IMR-90 (cell line): ENCODE measurements around the gene CAPN10. TPM values are rescaled to one million over a fixed set of nuclear protein-coding genes. Genes with fewer than 3 reads are reported as not detected.

Experiments used
- ATAC-seq: fragments of 200-7000 bp; cut with Tn5 transposase; 2 replicates; pipeline ENCODE4 v1.9.1; 2020; ENCODE audit warnings: low read depth, mild to moderate bottlenecking, moderate library complexity
- BruUV-seq: library from RNA; stranded (reverse); fragments of 400-500 nt; replicated peaks from 2 replicates; lab custom pipeline; 2021; lab: Mats Ljungman, UMichigan
- CTCF ChIA-PET: fragments of 300-600 bp; formaldehyde crosslinking; extraction: SDS; loops from one replicate; lab custom pipeline; 2021; ENCODE audit warnings: antibody characterized with exemption; lab: Yijun Ruan, JAX
- POLR2A ChIA-PET: fragments of 300-600 bp; sonication (Branson Sonifier 250); formaldehyde crosslinking; loops from one replicate; lab custom pipeline; 2022; ENCODE audit warnings: antibody characterized with exemption; ENCODE audit not compliant: unreplicated experiment; lab: Charles Lee
- DNase-seq: peaks from one replicate; pipeline ENCODE4 v3.0.0; 2013
- H2AFZ ChIP-seq: replicated peaks from 2 replicates; pipeline ENCODE3; 2013; ENCODE audit warnings: low read length, mild to moderate bottlenecking; ENCODE audit not compliant: poor library complexity
- H2AK5ac ChIP-seq: 2 replicates; pipeline ENCODE4 v1.6.1; 2013; ENCODE audit warnings: low read depth, low read length, inconsistent platforms
- H2AK9ac ChIP-seq: replicated peaks from 2 replicates; pipeline ENCODE3; 2013; ENCODE audit warnings: mild to moderate bottlenecking, low read depth, low read length, moderate library complexity; ENCODE audit not compliant: poor library complexity
- H2BK120ac ChIP-seq: 2 replicates; pipeline ENCODE4 v1.6.1; 2013; ENCODE audit warnings: low read depth, low read length, inconsistent platforms
- H2BK15ac ChIP-seq: 3 replicates; pipeline ENCODE4 v1.6.1; 2013; ENCODE audit warnings: low read depth, low read length, inconsistent platforms
- H2BK20ac ChIP-seq: 2 replicates; pipeline ENCODE4 v1.6.1; 2013; ENCODE audit warnings: low read depth, mild to moderate bottlenecking, inconsistent platforms, low read length, moderate library complexity
- H2BK5ac ChIP-seq: 2 replicates; pipeline ENCODE4 v1.6.1; 2013; ENCODE audit warnings: mild to moderate bottlenecking, low read depth, low read length, inconsistent platforms; ENCODE audit not compliant: poor library complexity, severe bottlenecking
- H3K14ac ChIP-seq: replicated peaks from 2 replicates; pipeline ENCODE4 v1.6.1; 2013; ENCODE audit warnings: low read depth, low read length, inconsistent platforms
- H3K18ac ChIP-seq: 2 replicates; pipeline ENCODE4 v1.6.1; 2013; ENCODE audit warnings: low read depth, low read length, control low read depth
- H3K23ac ChIP-seq: 2 replicates; pipeline ENCODE4 v1.6.1; 2013; ENCODE audit warnings: low read depth, low read length, inconsistent platforms
- H3K27ac ChIP-seq: 2 replicates; pipeline ENCODE4 v1.5.1; 2013; ENCODE audit warnings: mild to moderate bottlenecking, control low read depth, low read length; ENCODE audit not compliant: insufficient read depth
- H3K27me3 ChIP-seq: 2 replicates; pipeline ENCODE4 v1.6.1; 2013; ENCODE audit warnings: low read length; ENCODE audit not compliant: control insufficient read depth, insufficient read depth
- H3K36me3 ChIP-seq: 2 replicates; pipeline ENCODE4 v1.6.1; 2013; ENCODE audit warnings: low read length, mixed read lengths; ENCODE audit not compliant: control insufficient read depth, insufficient read depth
- H3K4ac ChIP-seq: 2 replicates; pipeline ENCODE4 v1.6.1; 2013; ENCODE audit warnings: low read depth, low read length, inconsistent platforms
- H3K4me1 ChIP-seq: 2 replicates; pipeline ENCODE4 v1.6.1; 2013; ENCODE audit warnings: low read length, mixed read lengths; ENCODE audit not compliant: control insufficient read depth, insufficient read depth
- H3K4me2 ChIP-seq: 2 replicates; pipeline ENCODE4 v1.6.1; 2013; ENCODE audit warnings: low read depth, mild to moderate bottlenecking, control low read depth, low read length, moderate library complexity
- H3K4me3 ChIP-seq: 2 replicates; pipeline ENCODE4 v1.5.1; 2013; ENCODE audit warnings: low read depth, mild to moderate bottlenecking, control low read depth, low read length, moderate library complexity; ENCODE audit not compliant: insufficient read depth
- H3K56ac ChIP-seq: 2 replicates; pipeline ENCODE4 v1.6.1; 2013; ENCODE audit warnings: low read length, inconsistent platforms; ENCODE audit not compliant: insufficient read depth; ENCODE audit errors: extremely low read depth
- H3K79me1 ChIP-seq, 2 experiments: 2 replicates each; pipeline ENCODE4 v1.6.1; 2013; ENCODE audit warnings: low read length in 2 of 2, inconsistent platforms in 1 of 2, low read depth in 1 of 2
- H3K9ac ChIP-seq: 2 replicates; pipeline ENCODE4 v1.6.1; 2013; ENCODE audit warnings: low read depth, low read length, control low read depth
- H3K9me1 ChIP-seq: 2 replicates; pipeline ENCODE4 v1.6.1; 2013; ENCODE audit warnings: low read length, inconsistent platforms; ENCODE audit not compliant: insufficient read depth
- H3K9me3 ChIP-seq: 2 replicates; pipeline ENCODE4 v1.6.1; 2013; ENCODE audit warnings: low read length; ENCODE audit not compliant: control insufficient read depth, insufficient read depth
- H4K20me1 ChIP-seq: 2 replicates; pipeline ENCODE4 v1.6.1; 2013; ENCODE audit warnings: low read length, inconsistent platforms; ENCODE audit not compliant: insufficient read depth
- H4K5ac ChIP-seq: 2 replicates; pipeline ENCODE4 v1.6.1; 2013; ENCODE audit warnings: mild to moderate bottlenecking, low read depth, low read length, control low read depth
- H4K8ac ChIP-seq, 2 experiments: 2 replicates each; pipeline ENCODE4 v1.6.1; 2013; ENCODE audit warnings: low read depth in 2 of 2, low read length in 2 of 2, control low read depth in 1 of 2, inconsistent platforms in 1 of 2
- H4K91ac ChIP-seq: 2 replicates; pipeline ENCODE4 v1.6.1; 2013; ENCODE audit warnings: low read depth, low read length, inconsistent platforms; ENCODE audit not compliant: insufficient read depth
- BHLHE40 ChIP-seq: fragments of 150-350 bp; IDR thresholded peaks from 2 replicates; pipeline ENCODE4 v1.6.1; 2016; ENCODE audit warnings: mild to moderate bottlenecking, low read depth, low read length
- CEBPB ChIP-seq: IDR thresholded peaks from 2 replicates; pipeline ENCODE4 v1.6.1; 2012; ENCODE audit warnings: low read depth, low read length, improper control_type of control experiment
- CHD1 ChIP-seq: IDR thresholded peaks from 2 replicates; pipeline ENCODE4 v1.6.1; 2012; ENCODE audit warnings: low read depth, low read length, improper control_type of control experiment
- ELK1 ChIP-seq: fragments of 150-350 bp; IDR thresholded peaks from 2 replicates; pipeline ENCODE4 v1.6.1; 2016; ENCODE audit warnings: low read depth, mild to moderate bottlenecking, low read length, moderate library complexity, borderline replicate concordance
- FOS ChIP-seq: fragments of 150-350 bp; IDR thresholded peaks from 2 replicates; pipeline ENCODE4 v1.6.1; 2016; ENCODE audit warnings: low read depth, low read length
- MAFK ChIP-seq: IDR thresholded peaks from 2 replicates; pipeline ENCODE4 v1.6.1; 2012; ENCODE audit warnings: low read depth, low read length, improper control_type of control experiment
- MAZ ChIP-seq: IDR thresholded peaks from 2 replicates; pipeline ENCODE4 v1.6.1; 2012; ENCODE audit warnings: low read depth, mild to moderate bottlenecking, low read length, improper control_type of control experiment, moderate library complexity, borderline replicate concordance
- MXI1 ChIP-seq: IDR thresholded peaks from 2 replicates; pipeline ENCODE4 v1.6.1; 2012; ENCODE audit warnings: low read depth, mild to moderate bottlenecking, low read length, moderate library complexity, borderline replicate concordance
- NFE2L2 ChIP-seq: fragments of 150-350 bp; IDR thresholded peaks from 2 replicates; pipeline ENCODE4 v1.6.1; 2016; ENCODE audit warnings: low read depth, mild to moderate bottlenecking, low read length
- POLR2A ChIP-seq: IDR thresholded peaks from 2 replicates; pipeline ENCODE4 v1.6.1; 2012; ENCODE audit warnings: mild to moderate bottlenecking, low read depth, low read length
- RAD21 ChIP-seq: IDR thresholded peaks from 2 replicates; pipeline ENCODE4 v1.6.1; 2012; ENCODE audit warnings: low read length, improper control_type of control experiment
- RCOR1 ChIP-seq: IDR thresholded peaks from 2 replicates; pipeline ENCODE4 v1.6.1; 2012; ENCODE audit warnings: mild to moderate bottlenecking, low read length, improper control_type of control experiment; ENCODE audit not compliant: insufficient replicate concordance
- RFX5 ChIP-seq: IDR thresholded peaks from 2 replicates; pipeline ENCODE4 v1.8.0; 2012; ENCODE audit warnings: low read depth, mild to moderate bottlenecking, low read length, moderate library complexity
- SMC3 ChIP-seq: fragments of 150-350 bp; IDR thresholded peaks from 2 replicates; pipeline ENCODE4 v1.6.1; 2016; ENCODE audit warnings: low read depth, mild to moderate bottlenecking, antibody characterized with exemption, low read length, moderate library complexity
- USF2 ChIP-seq: fragments of 150-350 bp; IDR thresholded peaks from 2 replicates; pipeline ENCODE4 v1.6.1; 2017; ENCODE audit warnings: mild to moderate bottlenecking, antibody characterized with exemption, low read length, low read depth
- WGBS, 2 experiments: methylation state at CpG; one replicate each; pipeline versions ENCODE4 v1.1.5 to v1.1.7; 2013; ENCODE audit warnings: missing lambda C conversion rate in 2 of 2; ENCODE audit not compliant: insufficient read length in 1 of 2; ENCODE audit errors: extremely low coverage in 2 of 2; 5-methylcytosine and 5-hydroxymethylcytosine counted together
- dilution Hi-C: fragments of 300-500 bp; cut with HindIII; formaldehyde crosslinking; loops from one replicate; pipeline ENCODE4 v1.14.3; 2018; ENCODE audit warnings: low sequenced_read_pairs; ENCODE audit not compliant: unreplicated experiment
- in situ Hi-C: fragments of 300-500 bp; cut with MboI; formaldehyde crosslinking; loops from 3 replicates; pipeline ENCODE4 v1.14.3; 2019; ENCODE audit warnings: low sequenced_read_pairs, inconsistent platforms, mixed read lengths
- intact Hi-C: fragments of 100-400 bp; cut with micrococcal nuclease; formaldehyde crosslinking; loops from 2 replicates; pipeline ENCODE4 v1.10.0; 2022
- polyA plus RNA-seq, 3 experiments: library from polyadenylated mRNA; depleted of rRNA; stranded (reverse); fragments of >200 nt; gene quantifications; 2 replicates each; pipeline ENCODE4 v1.2.3, GENCODE V29; 2012; ENCODE audit warnings: low replicate concordance in 1 of 3
- total RNA-seq: library from RNA; depleted of rRNA; stranded (reverse); fragments of >200 nt; gene quantifications from 2 replicates; pipeline ENCODE4 v1.2.3, GENCODE V29; 2012
- TF ChIP-seq, protein P1 (sequence below): conservative IDR thresholded peaks from 2 replicates; pipeline ENCODE4 v1.5.1; 2012; ENCODE audit warnings: mild to moderate bottlenecking, low read depth, low read length, improper control_type of control experiment

The CAPN10 gene
- total and polyA plus RNA-seq, 2 of the 4 experiments (the other 2 are of a cell fraction), result 6.3 to 20.9 TPM

GRCh38 chr2:240642061-240642805 lies 55.7 kb downstream of the CAPN10 start:
- in situ Hi-C loops (no loop called here), dilution Hi-C loops (no loop called here), intact Hi-C loops (no loop called here)
- Histone ChIP-seq H3K18ac (no peak overlapping the region), H2AFZ (no peak overlapping the region), H2BK20ac (no peak overlapping the region), H2BK15ac (no peak overlapping the region), H3K79me1 (no peaks in the 10 kb centered on the region), H3K4ac (no peak overlapping the region), H3K14ac (no peak overlapping the region), H3K4me1 (no peaks in the 10 kb centered on the region), H2AK5ac (no peak overlapping the region), H2BK5ac (no peak overlapping the region), H4K91ac (no peak overlapping the region), H3K4me2 (no peak overlapping the region), H3K23ac (no peak overlapping the region), H3K9me1 (no peaks in the 10 kb centered on the region), H3K27me3 (peaks cover 46% of the 10 kb centered on the region), H2AK9ac (no peak overlapping the region), H4K8ac (no peak overlapping the region), H3K9ac (no peak overlapping the region), H4K20me1 (no peaks in the 10 kb centered on the region), H2BK120ac (no peak overlapping the region), H3K36me3 (no peaks in the 10 kb centered on the region), H3K9me3 (no peaks in the 10 kb centered on the region), H3K27ac (no peak overlapping the region), H4K5ac (no peak overlapping the region), H3K56ac (no peak overlapping the region), H3K4me3 (no peak overlapping the region)
- CTCF ChIA-PET, result no interaction called here
- no peak for ATAC-seq
- TF ChIP-seq MAFK (no peak), RFX5 (no peak), SMC3 (no peak), CEBPB (no peak), MXI1 (no peak), NFE2L2 (no peak), MAZ (no peak), USF2 (no peak), RAD21 (no peak), POLR2A (no peak), FOS (no peak), RCOR1 (no peak), BHLHE40 (no peak), ELK1 (no peak), CHD1 (no peak)
- TF ChIP-seq, protein P1, sequence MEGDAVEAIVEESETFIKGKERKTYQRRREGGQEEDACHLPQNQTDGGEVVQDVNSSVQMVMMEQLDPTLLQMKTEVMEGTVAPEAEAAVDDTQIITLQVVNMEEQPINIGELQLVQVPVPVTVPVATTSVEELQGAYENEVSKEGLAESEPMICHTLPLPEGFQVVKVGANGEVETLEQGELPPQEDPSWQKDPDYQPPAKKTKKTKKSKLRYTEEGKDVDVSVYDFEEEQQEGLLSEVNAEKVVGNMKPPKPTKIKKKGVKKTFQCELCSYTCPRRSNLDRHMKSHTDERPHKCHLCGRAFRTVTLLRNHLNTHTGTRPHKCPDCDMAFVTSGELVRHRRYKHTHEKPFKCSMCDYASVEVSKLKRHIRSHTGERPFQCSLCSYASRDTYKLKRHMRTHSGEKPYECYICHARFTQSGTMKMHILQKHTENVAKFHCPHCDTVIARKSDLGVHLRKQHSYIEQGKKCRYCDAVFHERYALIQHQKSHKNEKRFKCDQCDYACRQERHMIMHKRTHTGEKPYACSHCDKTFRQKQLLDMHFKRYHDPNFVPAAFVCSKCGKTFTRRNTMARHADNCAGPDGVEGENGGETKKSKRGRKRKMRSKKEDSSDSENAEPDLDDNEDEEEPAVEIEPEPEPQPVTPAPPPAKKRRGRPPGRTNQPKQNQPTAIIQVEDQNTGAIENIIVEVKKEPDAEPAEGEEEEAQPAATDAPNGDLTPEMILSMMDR, result no peak
- BruUV-seq, result no TSS peak
- POLR2A ChIA-PET, result no interaction called here
- WGBS, 2 experiments, result 78% methylated on average over 4 of the region's 36 CpGs; no CpG with 5 or more reads in 1 of the 2 experiments
- DNase-seq, result no peak
